ENCODE results near the gene PAWR.
"Not testable (repeated sequence)": the region's sequence is repeated elsewhere in the genome, so short reads cannot be mapped to it uniquely, and the experiment has no call there.

Gene PAWR

GRCh38 chr12:79587368-79587767 is 103.4 kb downstream of the PAWR start:
- DNase-seq, result no peak

- DNase-seq, result no peak
Measured at GRCh38 chr12:79585147-79585546, 105.6 kb downstream of the PAWR start.

- DNase-seq, result no peak
Measured at GRCh38 chr12:79573820-79574219, 116.9 kb downstream of the PAWR start.

- DNase-seq, result no peak
Measured at GRCh38 chr12:79569679-79570078, 121.1 kb downstream of the PAWR start.

GRCh38 chr12:79567175-79567563 is 123.6 kb downstream of the PAWR start:
- DNase-seq, result no peak

- DNase-seq, result no peak
Measured at GRCh38 chr12:79566452-79567174, 124.2 kb downstream of the PAWR start.

GRCh38 chr12:79564727-79565350 is 125.9 kb downstream of the PAWR start:
- DNase-seq, result not testable (repeated sequence)

GRCh38 chr12:79563021-79563740 is 127.6 kb downstream of the PAWR start:
- DNase-seq, result no peak

- DNase-seq, result no peak
Measured at GRCh38 chr12:79561401-79562132, 129.2 kb downstream of the PAWR start.

- DNase-seq, result no peak
Measured at GRCh38 chr12:79560225-79560889, 130.4 kb downstream of the PAWR start.

GRCh38 chr12:79559591-79559990 is 131.2 kb downstream of the PAWR start:
- no peak for DNase-seq

GRCh38 chr12:79558924-79559469 is 131.8 kb downstream of the PAWR start:
- no peak for DNase-seq

GRCh38 chr12:79557690-79558315 is 133.0 kb downstream of the PAWR start:
- no peak for DNase-seq

GRCh38 chr12:79555028-79555925 is 135.5 kb downstream of the PAWR start:
- peak; percentile 8 for DNase-seq

- DNase-seq, result no peak
Measured at GRCh38 chr12:79553863-79554574, 136.7 kb downstream of the PAWR start.

GRCh38 chr12:79552192-79552591 is 138.6 kb downstream of the PAWR start:
- no peak for DNase-seq

- DNase-seq, result no peak
Measured at GRCh38 chr12:79549531-79550271, 141.1 kb downstream of the PAWR start.

- DNase-seq, result no peak
Measured at GRCh38 chr12:79548610-79548924, 142.2 kb downstream of the PAWR start.

GRCh38 chr12:79547735-79548609 is 142.8 kb downstream of the PAWR start:
- DNase-seq, result no peak
